GM21723 (cell line): ENCODE data around the gene TMEM108.

Experiments
- ATAC-seq: cut with Tn5 transposase; IDR thresholded peaks from one replicate; pipeline ENCODE4 v1.9.1; 2021; ENCODE audit warnings: mild to moderate bottlenecking, moderate library complexity; ENCODE audit not compliant: unreplicated experiment

Gene TMEM108

DNA sequence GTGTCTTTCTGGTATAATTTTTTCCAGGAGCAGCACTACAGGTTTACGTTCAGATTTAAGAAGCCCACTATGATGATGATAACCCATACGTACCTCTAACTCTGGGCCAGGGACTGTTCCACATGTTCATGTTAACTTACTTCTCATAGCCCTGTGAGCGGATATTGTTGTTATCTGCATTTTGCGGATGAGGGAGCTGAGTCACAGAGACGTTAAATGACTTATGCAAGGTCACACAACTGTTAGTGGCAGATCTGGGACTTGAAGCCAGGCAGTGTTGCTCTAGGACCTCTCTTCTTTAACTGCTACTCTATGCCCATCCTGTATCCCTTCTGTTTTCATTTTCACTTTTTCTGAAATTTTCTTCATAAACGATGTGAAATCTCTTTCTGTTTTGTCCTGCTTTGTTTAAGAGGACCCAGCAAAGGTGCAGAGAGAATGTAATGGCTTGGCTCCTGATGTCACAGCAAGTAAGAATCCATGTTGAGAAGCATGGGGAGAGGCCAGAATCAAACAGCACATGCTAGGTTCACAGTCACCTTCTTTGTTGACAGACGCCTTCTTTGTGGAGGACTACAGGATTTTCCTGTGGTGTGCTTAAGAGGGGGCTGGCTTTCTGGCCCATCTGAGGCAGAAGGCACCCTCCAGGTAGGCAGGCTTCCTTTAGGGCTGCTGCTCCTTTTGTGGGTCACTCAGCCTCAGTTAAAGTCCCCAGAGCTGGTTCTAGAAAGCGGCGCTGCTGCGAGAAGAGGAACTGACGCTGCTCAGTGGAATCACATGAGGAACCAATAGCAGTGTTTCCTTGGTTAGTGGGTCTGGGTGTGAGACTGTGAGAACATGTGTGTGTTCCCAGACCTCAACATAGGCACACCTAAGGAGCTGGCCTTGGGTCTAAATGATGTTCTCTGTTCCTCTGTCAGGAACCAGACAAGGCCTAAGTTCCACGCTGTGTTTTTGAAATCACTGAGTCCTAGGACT is 121.6 kb downstream of the TMEM108 start:
- peak; percentile 69 for ATAC-seq

DNA sequence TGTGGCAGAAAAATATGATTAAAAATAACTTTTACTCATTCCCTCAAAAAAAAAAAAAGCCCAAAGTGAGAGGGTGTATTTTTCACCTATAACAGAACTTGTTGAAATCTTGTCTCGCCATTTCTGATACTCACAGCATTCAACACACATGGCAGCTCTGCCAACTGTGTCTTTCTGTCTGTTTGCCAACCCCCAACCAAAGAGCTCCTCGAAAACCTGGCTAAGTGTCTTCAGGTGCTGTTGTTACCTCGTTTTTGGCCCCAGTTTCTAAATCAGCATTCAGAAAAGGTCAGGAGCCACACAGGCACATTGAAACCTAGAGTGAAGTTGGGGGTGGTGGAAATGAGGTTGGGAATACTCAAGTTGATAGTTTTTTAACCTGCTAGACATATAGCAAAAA is 123.5 kb downstream of the TMEM108 start:
- no peak for ATAC-seq

DNA sequence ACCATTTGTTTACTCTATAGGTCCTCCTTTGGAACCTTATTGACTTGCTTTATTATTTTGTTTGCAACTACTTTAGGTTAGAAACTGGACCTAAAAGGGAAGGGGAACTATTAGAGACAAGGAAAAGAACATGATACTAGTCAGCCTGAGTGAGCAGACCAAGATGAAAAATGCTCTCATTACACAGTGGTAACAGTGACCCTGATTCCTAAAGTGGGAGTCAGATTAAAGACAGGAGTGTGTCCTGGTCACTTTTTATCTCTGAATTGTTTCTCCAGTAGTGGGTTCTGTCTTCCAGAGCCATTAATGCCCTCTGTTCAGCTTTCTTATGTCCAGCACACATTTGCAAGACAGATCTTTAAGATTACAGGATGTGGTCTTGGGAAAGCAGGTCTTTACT is 124.1 kb downstream of the TMEM108 start:
- ATAC-seq, result no peak

DNA sequence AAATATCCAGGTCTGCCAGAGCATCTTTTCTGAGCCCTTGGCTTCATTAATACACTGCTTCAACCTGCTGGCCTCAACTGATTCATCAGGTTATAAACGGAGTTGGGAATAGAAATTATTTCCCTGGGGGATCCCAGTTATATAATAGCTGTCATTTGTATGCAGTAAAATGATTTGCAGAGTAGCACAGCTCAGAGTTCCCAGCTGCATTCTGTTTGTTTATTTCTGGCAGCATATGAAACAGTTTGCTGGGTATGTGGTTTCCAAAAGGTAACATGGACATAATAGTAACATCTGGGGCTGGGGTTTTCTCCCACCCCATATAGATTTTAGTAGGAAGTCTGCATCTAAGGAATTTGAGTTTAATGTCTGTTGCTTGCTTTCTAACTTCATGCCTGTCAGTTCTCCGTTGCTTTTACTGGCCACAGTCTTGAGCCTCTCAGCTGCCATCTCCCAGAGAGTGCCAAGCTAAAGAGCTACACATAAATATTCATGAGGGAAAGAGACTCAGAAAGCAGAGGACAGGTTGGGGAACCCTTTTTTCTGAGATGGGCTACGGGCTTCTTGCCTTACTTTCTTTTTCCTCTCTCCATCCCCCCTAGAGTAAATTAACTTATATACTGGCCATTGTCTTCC is 124.6 kb downstream of the TMEM108 start:
- ATAC-seq, result no peak

DNA sequence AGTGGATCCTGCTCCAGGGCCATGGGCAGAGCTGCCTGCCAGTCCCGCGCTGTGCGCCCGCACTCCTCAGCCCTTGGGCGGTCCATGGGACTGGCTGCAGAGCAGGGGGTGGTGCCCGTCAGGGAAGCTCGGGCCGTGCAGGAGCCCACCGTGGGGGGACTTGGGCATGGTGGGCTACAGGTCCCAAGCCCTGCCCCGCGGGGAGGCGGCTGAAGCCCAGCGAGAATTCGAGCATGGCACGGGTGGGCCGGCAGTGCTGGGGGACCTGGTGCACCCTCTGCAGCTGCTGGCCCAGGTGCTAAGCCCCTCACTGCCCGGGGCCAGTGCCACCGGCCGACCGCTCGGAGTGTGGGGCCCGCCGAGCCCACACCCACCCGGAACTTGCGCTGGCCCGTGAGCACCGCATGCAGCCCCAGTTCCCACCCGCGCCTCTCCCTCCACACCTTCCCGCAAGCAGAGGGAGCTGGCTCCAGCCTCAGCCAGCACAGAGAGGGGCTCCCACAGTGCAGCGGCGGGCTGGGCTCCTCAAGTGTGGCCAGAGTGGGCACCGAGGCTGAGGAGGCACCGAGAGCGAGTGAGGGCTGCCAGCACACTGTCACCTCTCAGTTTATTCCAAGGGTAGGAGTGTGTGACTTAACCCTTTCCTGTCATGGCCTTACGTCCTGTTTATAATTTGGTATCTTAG is 129.3 kb downstream of the TMEM108 start:
- ATAC-seq, result no peak

DNA sequence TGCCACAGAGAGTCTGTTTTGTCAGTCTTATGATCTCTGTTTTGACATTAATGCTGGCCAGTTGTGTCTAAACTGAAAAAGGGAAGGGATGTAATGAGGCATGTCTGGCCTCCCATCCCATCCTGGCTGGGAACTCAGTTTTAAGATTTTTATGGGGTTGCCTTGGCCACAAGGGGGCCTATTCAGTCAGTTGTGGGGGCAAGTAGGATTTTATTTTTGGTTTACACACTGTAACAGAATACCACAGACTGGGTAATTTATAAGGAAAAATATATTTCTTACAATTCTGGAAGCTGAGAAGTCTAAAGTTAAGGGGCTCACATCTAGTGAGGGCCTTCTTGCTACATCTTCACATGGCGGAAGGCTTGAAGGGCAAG is 129.8 kb downstream of the TMEM108 start:
- ATAC-seq, result no peak

DNA sequence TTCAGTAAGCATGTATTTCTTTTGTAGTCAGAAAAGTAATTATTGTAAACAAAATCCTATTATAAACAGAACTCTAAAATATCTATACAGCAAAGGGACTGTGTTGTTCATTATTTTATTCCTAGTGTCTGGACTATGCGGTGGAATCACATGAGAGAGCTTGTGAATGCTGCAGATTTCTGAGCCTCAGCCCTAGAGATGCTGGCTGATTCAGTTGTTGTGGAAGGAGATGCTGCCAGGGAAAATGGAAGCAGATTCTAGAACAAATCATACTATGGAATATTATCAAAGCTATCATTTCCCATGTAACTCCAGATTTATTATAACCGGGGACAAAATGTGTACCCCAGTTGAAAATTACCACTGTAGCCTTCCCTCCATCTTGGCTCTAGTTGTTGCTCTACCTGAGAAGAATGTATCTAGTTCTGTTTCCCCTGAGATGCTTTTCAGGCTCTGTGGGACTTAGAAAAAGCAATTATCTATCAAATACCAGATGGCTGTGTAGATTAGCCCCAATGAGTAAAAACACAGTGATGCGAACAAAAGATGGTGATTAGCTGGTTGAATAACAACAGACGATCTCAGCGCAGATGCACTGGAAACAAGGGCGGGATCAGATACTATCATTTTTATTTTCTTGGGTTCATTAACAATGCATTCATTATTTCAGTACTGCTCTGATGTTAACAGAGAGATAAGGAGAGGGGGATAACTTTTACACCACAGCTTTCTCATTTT is 131.3 kb downstream of the TMEM108 start:
- ATAC-seq, result no peak

DNA sequence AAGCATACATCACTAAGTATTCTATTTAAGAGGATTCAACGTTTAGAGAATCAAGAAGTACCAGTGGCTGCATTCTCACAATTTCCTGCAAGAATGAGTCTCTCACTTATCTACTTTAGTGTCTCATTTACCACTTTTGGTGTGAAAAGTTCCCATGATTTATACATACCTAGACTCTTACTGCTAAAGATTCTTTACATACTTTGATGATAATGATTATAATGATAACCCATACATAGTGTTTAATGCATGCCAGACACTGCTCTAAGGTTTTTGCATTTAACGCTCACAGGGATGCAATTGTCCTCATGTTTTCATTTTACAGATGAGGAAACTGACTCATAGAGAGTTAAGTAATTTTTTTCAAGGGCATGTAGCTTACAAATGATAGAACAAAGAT is 133.6 kb downstream of the TMEM108 start:
- no peak for ATAC-seq

DNA sequence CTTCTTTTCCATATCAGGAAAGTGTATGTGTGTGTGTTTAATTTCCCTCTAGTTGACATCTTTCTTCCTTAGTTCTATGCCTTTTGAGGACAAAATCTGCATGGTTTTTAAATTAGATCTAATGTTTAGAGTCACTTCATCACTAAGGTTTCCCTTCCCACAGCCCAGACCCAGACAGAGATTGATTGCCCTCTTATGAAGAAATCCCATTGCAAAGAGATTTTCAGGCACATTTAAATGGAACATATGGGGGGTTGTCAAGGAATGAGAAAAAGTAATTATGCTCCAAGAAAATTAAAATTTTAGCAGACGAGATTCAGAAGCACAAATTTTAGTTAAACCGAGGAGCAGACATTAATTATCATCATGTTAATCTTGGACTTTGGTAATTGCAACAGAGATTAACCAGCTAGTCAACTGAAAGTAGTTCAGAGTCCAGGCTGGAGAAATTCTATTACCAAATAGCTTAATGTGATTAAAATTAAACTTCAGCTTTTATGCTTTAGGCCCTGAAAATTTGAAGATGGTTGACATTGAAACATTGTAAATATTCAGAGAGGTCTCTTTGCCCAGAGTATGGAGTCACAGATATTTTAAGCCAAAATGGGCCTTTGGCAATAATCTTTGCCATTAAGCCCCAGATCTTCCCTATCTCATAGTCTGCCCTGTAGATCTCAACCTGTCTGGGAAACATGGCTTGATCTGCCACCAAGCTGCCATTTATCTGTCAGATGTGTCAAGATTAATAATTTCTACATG is 143.4 kb downstream of the TMEM108 start:
- ATAC-seq, result no peak

DNA sequence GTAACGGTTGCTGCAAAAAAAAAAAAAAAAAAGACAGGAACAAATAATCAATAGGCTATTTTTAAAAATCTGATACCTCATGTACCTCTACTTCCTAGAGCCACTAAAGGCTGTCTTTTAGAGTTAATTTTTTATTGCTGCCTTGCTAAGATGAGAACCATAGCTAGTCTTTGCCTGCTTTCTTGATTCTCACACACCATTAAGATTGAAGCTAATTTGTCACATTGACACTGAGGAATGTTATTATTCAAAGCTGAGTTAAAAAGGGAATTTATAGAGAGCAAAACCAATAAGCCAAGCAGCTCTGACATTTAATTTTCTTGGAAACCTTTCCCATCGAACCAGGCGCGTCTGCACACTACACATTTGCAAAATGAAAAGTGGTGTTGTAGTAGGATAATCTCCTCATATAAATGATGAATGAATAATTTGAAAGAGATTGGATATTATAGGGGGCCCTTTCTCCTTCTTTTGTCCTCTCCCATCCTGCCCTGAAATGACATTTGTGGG is 149.7 kb downstream of the TMEM108 start:
- no peak for ATAC-seq

DNA sequence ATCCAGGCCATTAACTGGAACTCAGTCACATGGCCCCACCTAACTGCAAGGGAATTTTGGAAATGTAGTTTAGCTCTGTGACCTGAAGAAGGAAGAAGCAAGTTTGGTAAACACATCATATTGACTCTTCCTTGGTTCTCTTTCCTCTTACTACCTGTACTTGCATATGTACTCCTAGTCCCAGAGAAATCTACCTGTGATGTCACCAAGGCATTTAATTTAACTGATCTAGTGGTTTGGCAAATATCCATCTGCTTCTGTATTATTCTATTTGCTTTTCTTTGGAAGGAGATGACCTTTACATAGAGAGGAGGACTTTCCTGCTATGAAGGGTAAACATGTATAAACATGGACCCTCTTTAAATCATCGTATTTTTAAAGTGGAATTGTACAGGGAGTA is 150.8 kb downstream of the TMEM108 start:
- no peak for ATAC-seq

DNA sequence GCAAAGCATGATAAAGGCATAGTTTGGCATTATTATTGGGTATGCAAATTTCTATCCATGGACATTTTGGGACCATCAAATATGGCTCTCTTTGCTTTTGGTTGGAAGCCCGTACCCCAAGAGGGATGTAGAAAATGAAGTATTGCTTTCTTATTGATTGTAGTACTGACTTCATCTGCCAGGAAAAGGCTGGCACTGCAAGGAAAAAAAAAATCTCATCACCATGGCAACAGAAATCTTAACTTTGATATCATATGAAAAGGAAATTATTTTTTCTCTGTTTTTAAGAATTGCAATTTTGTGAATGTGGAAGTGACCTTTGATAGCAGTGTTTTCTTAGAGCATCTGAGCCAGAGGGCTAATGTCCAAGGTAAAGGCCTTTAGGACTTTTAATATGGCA is 151.7 kb downstream of the TMEM108 start:
- no peak for ATAC-seq

DNA sequence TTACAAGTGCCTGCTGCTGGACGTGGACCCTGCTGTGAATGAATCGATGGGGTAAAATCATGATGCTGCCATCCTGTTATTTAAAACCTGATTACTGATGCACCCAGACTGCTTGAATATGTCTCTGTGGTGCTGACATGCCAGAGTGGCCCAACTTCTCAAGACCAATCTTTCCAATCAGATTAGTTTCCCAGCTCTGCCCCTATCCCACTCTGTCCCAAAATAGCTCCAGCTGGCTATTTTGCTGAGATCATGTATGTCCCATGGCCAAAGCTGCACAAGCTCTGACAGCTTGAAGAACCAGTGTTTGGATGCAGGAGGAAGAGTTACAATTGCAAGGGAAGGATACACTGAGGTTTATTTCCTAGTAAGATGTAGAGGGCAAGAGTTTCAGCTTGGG is 153.6 kb downstream of the TMEM108 start:
- ATAC-seq, result no peak

DNA sequence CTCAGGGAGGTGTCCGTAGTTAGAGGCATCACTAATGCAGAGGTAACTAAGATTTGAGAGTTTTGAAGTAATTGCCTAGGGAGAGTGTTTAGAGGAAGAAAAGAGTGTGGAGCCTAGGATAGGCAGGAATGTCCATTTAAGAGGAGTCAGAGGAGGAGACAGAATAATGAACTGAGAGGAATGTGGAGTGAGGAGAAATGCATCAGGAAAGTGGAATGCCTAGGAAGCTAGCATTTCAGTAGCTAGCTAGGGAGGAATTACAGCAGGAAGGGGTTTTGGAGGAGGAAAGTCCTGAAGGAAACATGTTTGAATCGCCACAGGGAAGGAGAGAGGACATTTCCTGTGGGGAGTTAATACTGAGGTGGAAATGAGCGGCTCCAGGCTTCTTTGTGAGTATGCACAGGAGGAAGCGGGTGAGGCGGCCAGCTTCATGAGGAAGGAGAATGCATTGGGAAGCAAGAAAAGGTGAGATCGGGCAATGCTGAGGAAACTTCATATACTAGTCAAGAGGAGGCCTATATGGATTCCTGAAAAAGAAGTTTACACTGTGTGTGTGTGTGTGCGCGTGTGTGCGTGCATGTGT is 154.3 kb downstream of the TMEM108 start:
- ATAC-seq, result no peak

DNA sequence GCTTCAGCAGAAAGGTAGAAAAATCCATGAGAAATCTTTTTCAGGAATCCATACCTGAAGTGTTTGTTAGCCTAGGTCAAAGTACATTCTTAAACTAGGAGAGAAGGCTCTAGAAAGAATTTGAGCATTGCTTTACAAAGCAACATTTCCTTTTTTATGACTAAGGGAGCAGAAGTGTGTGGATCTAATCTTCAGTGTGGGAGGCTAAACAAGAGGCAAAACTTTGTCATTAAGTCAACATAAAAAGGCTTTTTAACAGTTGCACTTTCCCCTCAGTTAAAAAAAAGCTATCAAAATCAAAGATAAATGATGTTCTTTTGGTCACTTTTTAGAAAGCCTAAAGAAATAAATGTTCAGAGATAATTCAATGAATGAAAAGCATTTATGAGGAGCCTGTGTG is 154.8 kb downstream of the TMEM108 start:
- no peak for ATAC-seq

DNA sequence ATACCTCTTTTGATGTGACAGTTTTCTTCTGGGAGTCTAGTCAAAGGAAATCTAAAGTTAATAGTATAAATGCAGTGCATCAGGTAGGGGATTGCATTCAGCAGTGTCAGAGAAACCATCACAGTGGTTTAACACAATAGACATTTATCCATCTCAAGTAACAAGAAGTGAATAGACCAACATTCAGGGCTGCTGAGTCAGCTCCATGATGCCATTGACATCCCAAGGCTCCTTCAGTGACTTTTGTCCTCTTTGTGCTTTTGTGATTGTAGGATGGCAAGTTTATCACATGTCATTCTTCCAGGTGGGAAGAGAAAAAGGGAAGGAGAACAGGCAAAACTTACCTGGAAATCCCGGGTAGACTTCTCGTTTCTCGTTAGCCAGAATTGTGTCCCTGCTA is 158.3 kb downstream of the TMEM108 start:
- no peak for ATAC-seq

DNA sequence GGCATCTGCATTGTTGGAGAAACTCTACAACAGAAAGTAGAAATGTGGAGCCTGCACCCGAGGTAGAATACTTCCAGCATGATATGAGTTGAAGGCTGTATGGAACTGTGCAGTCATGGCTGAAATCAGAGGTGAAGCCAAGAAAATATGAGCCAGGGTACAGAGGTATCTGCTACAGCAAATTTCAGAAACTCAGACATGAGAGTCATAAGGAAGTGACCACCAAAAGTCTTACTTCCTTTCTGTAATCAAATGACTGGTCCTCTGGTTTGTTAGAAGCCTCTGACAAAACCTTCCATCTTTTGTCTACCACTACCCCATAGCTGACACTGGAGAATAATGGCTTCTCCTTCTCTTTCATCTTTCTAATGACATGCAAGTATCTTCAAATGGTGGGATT is 159.4 kb downstream of the TMEM108 start:
- no peak for ATAC-seq

DNA sequence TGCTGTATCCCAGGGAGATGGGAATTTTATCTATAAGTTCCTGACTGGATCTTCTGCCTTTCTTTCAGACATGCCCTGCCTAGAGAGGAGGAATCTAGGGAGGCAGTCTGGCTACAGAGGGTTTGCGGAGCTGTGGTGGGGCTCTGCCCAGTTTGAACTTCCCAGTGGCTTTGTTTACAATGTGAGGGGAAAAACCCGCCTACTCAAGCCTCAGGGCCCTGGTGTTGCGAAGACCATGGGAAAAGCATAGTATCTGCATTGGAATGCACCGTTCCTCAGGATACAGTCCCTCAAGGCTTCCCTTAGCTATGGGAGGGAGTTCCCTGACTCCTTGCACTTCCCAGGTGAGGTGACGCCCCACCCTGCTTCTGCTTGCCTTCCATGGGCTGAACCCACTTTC is 168.7 kb downstream of the TMEM108 start:
- ATAC-seq, result no peak

DNA sequence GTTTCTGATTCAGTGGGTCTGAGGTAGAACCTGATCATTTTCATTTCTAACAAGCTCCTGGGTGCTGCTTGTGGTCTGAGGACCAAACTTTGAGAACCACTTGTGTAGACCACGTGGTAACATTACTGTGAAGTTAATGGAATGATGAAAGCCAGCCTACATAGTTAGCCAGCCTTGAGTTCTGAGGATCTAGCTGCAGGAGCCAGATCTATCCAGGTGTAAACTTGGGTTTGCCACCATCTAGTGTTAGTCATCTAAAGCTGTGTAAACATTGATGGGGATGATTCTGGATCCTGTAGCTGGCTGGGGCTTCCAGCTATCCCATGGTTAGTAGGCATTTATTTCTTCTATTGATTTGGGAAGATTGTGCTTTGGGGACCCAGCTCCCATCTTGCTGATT is 170.0 kb downstream of the TMEM108 start:
- ATAC-seq, result no peak
